SW 1271 (cell line): ENCODE data around the gene XRCC1.

ENCODE experiments used
- DNase-seq, 2 experiments: peaks; one replicate each; lab custom pipeline; 2025; lab: John Stamatoyannopoulos, UW

XRCC1 gene, protein sequence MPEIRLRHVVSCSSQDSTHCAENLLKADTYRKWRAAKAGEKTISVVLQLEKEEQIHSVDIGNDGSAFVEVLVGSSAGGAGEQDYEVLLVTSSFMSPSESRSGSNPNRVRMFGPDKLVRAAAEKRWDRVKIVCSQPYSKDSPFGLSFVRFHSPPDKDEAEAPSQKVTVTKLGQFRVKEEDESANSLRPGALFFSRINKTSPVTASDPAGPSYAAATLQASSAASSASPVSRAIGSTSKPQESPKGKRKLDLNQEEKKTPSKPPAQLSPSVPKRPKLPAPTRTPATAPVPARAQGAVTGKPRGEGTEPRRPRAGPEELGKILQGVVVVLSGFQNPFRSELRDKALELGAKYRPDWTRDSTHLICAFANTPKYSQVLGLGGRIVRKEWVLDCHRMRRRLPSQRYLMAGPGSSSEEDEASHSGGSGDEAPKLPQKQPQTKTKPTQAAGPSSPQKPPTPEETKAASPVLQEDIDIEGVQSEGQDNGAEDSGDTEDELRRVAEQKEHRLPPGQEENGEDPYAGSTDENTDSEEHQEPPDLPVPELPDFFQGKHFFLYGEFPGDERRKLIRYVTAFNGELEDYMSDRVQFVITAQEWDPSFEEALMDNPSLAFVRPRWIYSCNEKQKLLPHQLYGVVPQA

DNA sequence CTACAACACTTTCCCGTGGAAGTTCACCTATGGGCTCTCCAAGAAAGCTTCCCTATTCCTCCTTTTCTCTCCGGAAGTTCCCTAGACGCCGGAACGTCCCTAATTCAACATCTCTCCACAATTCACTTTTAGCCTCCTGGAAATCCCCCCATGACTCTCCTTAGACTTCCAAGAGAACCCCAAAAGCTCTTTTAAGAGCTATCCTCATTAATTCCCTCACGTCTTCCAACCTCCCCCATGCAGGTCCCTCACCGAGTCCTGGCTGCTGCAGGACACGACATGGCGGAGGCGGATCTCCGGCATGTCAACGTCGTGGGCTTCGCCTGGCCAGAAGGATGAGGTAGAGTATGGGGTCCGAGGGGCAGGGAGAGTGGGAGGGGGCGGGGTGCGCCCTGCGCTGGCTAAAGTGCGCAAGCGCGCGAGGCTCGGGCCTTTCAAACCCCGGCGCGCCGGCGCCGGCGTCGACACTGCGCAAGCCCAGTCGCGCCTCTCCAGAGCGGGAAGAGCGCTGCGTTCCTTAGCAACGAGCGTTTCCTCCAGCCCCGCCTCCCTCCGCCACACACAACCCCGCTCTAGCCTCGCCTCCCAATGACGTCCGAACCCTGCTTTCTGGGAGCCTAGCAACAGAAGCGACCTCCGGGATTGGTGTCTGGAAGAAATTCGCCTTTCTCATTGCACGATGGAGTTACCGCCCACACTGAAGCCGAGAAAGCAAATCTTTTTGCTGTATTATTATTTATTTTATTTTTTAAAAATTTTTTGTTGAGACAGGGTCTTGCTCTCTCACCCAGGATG is at the start of gene XRCC1, which contains the start of gene PINLYP:
TSS of gene XRCC1 (minus strand) at position 372 of the 795 bp plus-strand sequence. CDS start at position 303, 69 bp downstream.
TSS of gene PINLYP (plus strand) at position 646 of the 795 bp plus-strand sequence. CDS start 1,391 bp downstream, outside the sequence.
- DNase-seq = peak; percentile 91 to 96

DNA sequence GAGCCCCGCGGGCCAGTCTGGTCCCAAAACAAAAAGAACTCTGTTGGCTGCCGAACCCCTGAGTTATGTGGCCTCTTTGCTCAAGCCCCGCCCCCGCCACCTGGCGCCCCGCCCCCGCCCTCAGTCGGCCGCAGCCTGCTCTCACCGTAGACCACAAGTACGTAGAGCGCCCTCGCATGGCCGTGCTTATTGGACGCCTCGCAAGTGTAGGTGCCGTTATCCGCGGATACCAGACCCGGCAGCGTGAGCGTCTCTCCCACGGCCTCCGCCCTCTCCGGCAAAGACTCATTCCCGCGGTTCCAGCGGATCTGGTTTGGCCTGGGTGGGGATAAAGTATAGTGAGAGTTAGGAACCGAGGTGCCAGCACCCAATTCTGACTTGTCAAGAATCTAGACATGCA is 49.6 kb upstream of the XRCC1 start:
- no peak for DNase-seq

DNA sequence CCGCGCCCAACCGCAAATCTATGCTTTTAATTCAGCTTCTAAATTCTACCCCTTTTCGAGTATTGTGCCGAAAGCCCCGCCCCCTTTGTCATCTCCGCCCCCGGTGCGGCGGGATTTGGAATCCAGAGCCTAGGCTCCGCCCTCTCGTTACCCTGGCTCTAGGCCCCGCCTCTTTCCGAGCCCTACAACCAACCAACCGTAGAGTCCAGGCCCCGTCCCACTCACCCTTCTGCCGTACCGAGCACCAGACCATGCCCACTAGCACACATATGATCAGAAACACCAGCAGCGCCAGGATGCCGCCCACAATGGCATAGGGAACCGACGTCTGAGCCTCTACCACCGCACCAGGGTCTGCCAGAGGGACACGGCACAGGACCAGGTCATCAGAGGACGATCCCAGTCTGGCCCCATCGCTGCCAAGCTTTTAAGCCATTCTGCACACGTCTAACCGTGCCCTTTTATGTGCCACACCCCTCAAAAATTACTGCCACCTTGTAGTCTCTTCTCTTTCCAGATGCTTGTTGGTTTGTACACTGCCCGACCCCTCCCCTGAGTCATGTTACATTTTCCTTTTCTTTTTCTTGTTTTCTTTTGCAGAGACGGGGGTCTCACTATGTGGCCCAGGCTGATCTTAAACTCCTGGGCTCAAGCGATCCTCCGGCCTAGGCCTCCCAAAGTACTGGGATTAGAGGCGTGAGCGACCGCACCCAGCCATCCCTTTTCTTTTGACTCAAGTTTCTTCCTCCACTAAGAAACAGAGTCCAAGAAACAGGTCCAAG is 48.8 kb upstream of the XRCC1 start:
- DNase-seq = no peak

DNA sequence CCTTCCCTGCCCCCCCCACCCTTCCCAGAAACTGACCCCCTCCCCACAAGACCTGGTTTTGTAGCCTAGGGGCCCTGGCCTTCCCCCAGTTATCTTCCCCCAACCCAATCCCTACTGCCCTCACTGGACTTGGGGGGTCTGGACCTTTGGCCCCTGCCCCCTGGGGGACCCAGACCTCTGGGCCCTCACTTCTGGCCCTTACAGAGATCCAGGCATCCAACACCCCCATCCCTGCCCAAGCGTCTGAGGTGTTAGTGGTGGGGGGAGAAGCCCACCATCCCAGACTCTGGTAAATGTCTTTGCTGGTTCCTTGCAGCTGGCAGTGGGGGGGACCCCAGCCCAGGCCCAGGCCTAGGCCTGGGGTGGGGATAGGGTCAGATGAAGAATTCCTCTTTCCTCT is 47.6 kb upstream of the XRCC1 start:
- DNase-seq = no peak

DNA sequence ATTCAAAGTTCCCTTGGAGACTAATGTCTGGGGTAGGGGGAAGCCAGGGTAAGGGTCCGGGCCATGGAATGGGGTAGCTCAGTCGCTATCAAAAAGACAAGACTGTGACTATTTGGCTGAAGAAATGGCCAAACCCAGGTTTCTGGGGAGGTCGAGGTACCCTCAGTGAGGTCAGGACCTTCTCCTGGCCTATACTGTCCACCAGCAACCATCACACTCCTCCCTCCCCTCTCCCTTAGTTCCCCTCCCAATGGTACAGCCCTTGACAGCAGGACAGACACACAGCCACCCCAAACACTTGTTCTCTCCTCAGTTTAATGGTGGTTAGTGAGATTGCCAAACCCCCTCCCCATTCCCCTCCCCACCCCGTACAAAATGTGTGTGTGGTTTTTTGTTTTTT is 46.7 kb upstream of the XRCC1 start:
- DNase-seq = no peak

DNA sequence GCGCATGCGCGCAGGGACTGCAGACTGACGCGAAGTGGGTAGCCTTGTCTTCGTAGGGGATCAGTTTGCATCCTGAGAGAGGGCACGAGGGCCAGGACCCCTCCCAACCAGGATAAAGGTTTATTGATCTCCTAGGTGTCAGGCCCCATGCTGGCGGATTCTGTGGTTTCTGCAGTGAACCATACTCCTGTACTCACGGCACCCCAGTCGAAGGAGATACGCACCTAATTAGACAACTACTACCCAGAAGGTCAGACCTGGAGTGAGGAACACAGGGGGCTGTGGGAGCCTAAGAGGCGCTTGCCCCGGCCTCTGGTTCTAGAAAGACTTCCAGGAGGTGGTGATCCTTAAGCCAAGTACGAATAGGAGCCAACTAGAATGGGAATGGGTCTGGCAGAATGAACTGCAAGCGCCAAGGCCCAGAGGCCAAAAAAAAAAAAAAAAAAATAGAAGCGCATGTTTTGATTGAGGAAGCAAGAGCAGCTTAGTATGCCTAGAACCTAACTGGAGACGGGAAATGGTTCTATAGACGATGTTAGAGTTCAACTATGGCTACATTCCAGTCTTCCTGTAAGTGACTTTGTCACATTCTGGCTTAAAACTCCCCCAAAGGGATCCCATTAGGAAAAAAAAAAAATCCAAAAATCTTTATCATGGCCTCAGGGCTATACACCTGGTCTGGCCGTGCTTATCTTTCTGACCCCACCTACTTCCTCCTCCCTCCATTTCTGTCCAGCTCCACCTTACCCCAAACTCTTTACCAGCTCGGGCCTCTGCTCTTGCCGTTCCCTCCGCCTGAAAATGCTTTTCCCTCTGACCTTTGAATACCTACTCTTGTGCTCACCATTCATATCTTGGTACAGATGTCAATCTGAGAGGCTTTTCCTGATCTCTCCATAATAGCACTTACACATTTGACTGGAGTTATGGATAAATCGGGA is 45.0 kb upstream of the XRCC1 start:
- DNase-seq = no peak

DNA sequence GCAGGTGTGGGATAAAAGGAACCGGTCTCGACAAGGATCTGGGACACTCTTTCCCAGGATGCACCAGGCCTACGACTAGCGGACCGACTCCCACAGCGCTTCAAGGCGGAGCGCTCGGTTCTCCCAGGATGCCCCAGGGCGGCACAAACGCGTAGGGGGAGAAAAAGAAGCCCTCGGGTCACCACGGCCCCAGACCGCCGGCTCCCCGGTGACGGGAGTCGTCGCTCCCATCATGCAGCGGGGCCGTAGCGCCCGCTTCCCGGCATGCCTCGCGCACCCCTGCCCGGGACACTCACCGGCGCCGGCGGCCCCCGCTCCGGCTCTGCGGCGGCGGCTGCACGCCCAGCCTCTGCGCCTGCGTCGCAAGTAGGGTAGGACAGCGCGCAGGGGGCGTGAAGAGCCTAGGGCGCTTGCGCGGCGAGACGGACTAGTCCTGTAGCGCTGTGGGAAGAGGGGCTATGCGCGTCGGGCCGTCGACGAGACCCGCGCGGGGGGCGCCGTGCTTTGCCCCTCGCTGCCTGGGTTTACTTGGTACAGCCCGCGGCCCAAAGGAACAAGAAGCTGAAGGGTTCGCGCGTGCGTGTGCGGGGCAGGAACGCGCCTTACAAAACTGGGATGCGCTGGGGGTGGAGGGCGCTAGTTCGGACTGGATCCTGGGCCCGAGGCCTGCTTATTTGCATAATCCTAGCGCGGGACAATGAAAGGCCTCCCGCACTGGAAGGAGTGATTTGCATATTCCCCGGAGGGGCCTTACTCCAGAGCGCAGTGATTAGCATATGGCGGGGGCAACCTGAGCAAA is 44.1 kb upstream of the XRCC1 start, which contains the start of gene ZNF428:
TSS of gene ZNF428 (minus strand) at position 368 of the 799 bp plus-strand sequence. CDS start 5,325 bp downstream, outside the sequence.
- peak; percentile 64 to 77 for DNase-seq

DNA sequence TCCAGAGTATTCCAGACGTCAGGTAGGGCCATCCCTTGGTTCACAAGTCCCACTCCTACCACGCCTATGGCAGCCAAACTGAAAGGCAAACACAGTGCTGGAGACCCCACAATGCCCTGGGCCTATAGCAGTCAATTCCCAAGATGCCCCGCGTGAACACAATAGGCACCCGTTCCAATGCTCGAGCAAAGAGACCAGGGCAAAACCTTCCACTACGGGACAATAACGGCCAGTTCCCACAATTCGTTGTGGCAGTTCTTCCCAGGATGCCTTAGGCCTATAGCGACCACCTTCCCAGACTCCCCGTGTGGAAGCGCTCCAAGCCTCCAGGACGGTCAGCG is 43.6 kb upstream of the XRCC1 start:
- DNase-seq = peak; percentile 54 to 77

DNA sequence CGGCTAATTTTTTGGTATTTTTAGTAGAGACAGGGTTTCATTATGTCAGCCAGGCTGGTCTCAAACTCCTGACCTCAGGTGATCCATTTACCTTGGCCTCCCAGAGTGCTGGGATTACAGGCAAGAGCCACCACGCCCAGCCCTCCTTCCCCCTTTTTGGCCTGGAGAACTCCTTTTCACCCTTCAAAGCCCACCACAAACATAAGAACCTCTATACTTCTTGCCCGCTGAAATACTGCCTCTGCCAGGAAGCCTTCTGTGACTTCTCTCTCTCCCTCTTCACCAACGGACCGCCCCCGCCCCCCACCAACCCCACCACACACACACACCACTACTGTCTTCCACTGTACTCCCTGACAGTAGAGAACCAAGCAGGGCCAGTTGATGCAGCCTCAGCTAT is 41.6 kb upstream of the XRCC1 start:
- DNase-seq = no peak

DNA sequence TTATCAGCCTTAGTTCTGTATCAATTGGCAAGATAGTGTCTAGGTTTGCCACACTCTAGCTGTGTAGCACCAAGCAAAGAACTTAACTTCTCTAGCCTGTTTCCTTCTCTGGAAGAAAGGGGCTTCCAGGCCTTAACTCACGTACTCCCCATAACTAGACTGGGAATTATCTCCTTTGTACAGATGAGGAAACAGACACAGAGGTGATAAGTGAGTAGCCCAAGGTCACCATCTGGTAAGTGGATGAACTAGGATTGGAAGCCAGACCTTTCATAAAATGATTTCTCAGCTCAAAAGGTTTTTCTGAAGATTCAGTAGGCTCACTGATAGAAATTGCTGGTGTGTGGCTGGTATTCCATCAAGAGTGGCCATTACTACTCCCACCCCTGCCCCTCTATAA is 41.0 kb upstream of the XRCC1 start:
- no peak for DNase-seq

DNA sequence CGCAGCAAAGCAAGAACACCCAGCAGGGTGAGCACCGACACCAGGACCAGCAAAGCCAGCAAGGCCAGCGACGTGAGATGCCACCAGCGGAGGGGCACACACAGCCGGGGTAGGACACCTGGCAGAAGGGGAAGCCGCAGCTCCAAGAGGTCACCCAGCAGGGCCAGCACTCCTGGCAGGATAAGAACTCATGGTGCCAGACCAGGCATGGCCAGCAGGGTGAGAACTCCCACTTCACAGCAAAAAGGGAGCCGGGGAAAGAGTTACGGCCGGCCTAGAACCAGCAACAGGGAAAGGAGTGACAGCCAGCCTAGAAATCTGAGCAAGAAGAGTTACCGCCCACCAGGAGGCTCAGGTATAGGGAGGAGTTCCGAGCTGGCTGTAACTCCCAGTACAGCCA is 37.0 kb upstream of the XRCC1 start:
- no peak for DNase-seq

DNA sequence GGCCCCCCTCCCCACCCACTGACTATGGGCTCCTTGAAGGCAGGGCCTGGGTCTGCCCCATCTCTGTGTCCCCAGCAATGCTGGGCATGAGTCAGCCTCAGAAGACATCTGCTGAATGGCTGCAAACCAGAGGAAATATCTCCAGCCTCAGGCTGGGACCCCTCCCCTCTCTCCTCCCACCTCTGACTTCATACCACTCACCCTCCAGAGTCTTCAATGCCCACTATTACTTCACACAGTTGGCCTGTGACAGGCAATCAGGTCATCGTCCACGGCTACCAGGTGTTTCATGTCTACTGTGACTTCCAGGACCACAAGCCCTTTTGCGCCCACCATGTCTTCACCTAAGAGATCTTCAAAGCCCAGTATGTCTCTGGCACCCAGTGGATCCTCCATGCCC is 36.5 kb upstream of the XRCC1 start, which contains the start of gene SRRM5:
TSS of gene SRRM5 (plus strand) at position 301 of the 400 bp plus-strand sequence. CDS start at position 335, 34 bp downstream.
- no peak for DNase-seq

DNA sequence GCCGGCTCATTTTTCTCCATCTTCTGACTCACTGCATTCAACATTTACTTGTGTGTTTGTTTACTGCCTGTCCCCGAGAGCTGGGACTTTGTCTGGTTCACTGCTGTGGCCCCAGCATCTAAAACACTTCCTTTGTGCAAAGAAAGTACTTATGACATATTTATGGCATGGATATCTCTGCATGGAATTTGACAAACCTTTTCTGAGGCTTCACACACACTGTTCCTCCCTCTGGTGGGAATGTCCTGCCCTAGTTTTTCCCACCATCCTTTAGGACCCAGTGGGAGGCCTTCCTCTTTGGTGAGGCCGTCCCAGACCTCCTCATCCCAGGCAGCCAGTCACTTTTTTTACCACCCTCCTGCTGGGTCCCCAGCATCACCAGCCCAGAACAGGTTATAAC is 35.2 kb upstream of the XRCC1 start:
- DNase-seq = no peak

DNA sequence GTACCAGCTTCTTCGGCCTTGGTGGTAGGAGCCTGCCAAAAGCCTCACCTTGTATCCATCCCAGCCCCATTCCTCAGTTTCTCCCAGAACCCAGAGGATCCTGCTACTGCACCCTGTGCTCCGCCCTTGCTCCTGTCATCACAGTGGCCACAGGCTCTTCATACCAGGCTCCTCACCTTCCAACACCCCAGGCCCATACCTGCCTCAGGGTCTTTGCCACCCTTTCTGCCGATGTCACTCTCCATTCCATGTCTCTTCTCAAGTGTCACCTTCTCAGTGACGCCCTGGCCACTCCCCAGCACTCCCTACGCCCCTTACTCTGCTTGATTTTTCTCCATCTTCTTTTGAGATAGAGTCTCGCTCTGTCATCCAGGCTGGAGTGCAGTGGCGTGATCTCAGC is 34.5 kb upstream of the XRCC1 start:
- no peak for DNase-seq

DNA sequence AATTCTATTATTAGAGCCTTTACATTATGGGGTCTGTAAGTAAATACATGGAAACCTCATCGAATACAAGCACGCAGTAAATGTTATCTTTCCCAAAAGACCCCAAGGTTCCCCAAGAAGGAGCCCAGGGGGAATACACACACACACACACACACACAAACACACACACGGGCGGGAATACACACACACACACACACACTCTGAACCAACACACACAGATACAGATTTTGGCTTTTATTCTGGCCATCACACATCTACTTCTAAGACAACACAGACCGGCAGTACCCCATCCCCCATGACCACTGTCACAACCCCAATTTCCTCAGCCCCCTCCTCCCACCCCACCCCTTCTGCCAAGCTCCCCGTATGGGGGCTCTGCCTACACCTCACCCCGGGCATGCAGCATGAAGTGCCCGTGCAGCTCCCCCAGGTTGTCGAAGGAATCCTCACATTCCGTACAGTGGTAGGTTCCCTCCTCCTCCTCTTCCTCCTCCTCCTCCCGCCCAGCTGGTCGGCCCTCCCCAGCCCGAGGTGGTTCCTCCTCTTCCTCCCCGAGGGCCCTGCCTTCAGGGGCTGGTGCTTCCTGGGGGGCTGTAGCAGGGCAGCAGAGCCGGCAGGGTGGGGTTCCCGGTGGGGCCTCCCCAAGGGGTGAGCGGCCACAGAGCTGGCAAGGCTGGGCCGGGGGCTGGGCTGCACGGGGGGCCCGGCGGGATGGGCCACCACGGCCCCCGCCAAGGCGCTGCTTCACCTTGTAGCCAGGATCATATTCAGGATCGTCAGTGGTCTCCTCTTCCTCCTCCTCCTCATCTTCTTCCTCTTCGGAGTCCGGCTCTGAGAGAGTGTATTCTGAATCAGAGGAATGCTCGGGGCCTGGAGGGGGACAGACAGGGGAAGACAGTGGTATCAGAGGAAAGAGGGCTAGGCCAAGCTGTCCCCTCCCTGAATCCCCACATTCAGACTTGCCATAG is 32.2 kb upstream of the XRCC1 start:
- DNase-seq = no peak

DNA sequence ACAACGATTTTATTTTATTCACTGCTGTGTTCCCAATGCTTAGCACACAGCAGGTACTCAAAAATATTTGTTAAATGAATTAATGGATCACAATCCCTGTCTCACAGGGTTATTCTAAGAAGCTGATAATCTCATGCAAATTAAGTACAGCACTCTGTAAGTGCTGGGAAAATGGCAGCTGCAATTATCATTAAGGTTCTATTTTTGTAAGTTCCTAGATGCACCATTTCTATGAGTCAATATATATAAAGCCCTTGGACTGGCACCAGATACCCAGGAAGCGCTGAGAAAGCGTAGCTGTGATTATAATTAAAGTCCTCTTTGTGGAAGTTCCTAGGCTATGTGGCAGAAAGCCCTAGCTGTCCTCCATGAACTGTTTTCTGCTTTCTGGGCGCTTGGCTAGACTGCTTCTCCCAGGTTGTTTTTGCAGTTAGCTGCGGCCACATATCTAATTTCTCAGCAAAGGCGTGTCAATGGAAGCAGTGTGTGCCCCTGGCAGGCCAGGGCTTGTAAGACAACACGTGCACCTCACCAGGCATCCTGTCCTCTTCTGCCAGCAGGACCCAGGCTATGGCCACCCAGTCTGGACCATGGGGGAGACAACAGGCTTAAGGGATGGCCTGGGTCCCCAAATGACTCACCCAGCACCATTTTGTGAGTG is 31.4 kb upstream of the XRCC1 start:
- DNase-seq = no peak

DNA sequence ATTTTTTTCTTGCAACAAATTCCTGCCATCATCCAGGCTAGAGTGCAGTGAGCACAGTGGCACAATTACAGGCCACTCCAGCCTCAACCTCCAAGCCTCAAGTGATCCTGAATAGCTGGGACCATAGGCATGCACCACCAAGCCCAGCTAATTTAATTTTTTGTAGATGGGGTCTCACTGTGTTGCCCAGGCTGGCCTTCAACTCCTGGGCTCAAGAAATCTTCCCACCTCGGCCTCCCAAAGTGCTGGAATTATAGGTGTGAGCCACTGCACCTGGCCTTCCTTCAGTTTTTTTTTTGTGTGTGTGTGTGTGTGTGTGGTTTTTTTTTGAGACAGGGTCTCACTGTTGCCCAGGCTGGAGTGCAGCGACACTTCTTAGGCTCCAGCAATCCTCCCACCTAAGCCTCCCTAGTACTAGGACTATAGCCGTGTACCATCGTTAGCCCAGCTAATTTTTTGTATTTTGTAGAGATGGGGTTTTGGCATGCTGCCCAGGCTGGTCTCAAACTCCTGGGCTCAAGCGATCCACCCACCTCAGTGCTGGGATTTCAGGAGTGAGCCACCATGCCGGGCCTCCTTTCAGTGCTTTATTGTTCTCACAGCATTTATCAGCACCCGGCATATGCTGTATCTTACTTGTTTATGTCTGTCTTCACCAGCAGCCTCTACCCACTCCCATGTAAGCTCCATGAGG is 30.7 kb upstream of the XRCC1 start:
- DNase-seq = no peak
